ENCODE results near the gene HBG2.

The HBG2 gene

DNA sequence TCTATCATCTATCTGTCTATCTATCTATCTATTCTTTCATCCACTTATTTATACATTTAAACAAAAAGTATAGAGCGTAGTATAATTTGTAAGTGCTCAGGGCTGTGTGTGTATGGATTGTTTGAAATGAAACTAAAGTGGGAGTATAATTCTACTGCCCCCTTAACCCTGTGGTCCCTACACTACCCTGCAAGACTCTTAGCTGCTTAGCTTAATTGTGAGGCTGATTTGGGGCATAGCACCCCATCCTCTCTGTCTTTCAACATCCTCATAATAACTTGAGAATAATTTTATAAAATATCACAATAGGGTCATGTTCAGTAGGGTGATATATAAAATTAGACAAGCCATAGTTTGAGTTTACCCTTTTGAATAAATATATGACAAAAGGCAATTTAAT lies 35.5 kb upstream of the HBG2 start:
- no peak overlapping the region for H3K4me3 ChIP-seq (IDR thresholded peaks at IDR 0.05; ENCODE audit: insufficient read depth, low read depth, low read length)
- TF ChIP-seq, protein P1, sequence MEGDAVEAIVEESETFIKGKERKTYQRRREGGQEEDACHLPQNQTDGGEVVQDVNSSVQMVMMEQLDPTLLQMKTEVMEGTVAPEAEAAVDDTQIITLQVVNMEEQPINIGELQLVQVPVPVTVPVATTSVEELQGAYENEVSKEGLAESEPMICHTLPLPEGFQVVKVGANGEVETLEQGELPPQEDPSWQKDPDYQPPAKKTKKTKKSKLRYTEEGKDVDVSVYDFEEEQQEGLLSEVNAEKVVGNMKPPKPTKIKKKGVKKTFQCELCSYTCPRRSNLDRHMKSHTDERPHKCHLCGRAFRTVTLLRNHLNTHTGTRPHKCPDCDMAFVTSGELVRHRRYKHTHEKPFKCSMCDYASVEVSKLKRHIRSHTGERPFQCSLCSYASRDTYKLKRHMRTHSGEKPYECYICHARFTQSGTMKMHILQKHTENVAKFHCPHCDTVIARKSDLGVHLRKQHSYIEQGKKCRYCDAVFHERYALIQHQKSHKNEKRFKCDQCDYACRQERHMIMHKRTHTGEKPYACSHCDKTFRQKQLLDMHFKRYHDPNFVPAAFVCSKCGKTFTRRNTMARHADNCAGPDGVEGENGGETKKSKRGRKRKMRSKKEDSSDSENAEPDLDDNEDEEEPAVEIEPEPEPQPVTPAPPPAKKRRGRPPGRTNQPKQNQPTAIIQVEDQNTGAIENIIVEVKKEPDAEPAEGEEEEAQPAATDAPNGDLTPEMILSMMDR (conservative IDR thresholded peaks at IDR 0.05; ENCODE audit: low read depth, low read length) = no peak
- H3K79me2 ChIP-seq (ENCODE audit: insufficient read depth, low read depth) = no peaks in the 10 kb centered on the region
- no peak overlapping the region for H3K9ac ChIP-seq
- H3K27me3 ChIP-seq (ENCODE audit: insufficient read depth, low read depth) = no peaks in the 10 kb centered on the region
- no peaks in the 10 kb centered on the region for H3K36me3 ChIP-seq (ENCODE audit: insufficient read depth)
- H3K4me2 ChIP-seq = no peak overlapping the region
- no peaks in the 10 kb centered on the region for H3K4me1 ChIP-seq (ENCODE audit: low read depth, poor library complexity, severe bottlenecking)
- H4K20me1 ChIP-seq (ENCODE audit: insufficient read depth) = no peaks in the 10 kb centered on the region
- H3K27ac ChIP-seq = no peak overlapping the region
- H2AFZ ChIP-seq (ENCODE audit: low read depth) = no peak overlapping the region

DNA sequence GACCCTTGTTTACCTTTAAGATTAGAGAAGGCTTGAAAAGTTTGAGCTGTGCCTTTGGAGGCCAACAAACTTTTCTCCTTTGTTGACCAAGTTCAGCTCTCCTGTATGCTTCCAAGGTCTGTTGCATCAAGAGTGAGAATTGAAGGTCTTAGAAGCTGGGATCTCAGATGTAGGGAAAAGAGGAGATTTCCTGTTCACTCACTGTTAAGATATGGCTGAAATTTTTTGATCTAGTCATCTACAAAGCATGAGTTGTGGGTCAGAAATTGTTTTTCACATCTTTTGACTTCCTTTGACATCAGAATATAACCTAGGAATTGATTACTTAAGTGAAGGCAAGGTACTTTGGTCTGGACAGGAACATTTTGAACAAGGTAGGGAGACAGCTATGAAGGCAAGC lies 35.1 kb upstream of the HBG2 start:
- Histone ChIP-seq H3K4me3 (IDR thresholded peaks at IDR 0.05; ENCODE audit: insufficient read depth, low read depth, low read length) (no peak overlapping the region), H3K4me1 (ENCODE audit: low read depth, poor library complexity, severe bottlenecking) (no peaks in the 10 kb centered on the region), H2AFZ (ENCODE audit: low read depth) (no peak overlapping the region), H3K36me3 (ENCODE audit: insufficient read depth) (no peaks in the 10 kb centered on the region), H3K4me2 (no peak overlapping the region), H4K20me1 (ENCODE audit: insufficient read depth) (no peaks in the 10 kb centered on the region), H3K27me3 (ENCODE audit: insufficient read depth, low read depth) (no peaks in the 10 kb centered on the region), H3K27ac (no peak overlapping the region), H3K9ac (no peak overlapping the region), H3K79me2 (ENCODE audit: insufficient read depth, low read depth) (no peaks in the 10 kb centered on the region)
- TF ChIP-seq, protein P1 (conservative IDR thresholded peaks at IDR 0.05; ENCODE audit: low read depth, low read length) = no peak

DNA sequence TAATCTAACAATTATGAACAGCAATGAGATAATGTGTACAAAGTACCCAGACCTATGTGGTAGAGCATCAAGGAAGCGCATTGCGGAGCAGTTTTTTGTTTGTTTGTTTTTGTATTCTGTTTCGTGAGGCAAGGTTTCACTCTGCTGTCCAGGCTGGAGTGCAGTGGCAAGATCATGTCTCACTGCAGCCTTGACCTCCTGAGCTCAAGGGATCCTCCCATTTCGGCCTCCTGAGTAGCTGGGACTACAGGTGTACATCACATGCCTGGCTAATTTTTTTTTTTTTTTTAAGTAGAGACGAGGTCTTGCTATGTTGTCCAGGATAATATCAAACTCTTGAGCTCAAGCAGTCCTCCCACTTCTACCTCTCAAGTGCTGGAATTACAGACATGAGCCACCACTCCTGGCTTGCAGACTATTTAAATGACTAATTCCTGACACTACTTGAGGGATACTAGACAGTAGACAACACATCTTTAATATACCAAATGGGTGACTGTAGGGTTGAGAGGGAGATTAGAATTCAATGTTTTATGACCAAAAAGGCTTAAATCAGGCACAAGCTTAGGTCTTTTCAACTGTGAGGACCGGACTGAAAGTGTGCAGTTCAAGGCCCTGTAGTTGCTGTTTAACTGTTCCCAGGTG lies 34.4 kb upstream of the HBG2 start:
- Histone ChIP-seq H3K4me2 (no peak overlapping the region), H3K79me2 (ENCODE audit: insufficient read depth, low read depth) (no peaks in the 10 kb centered on the region), H3K27ac (no peak overlapping the region), H2AFZ (ENCODE audit: low read depth) (no peak overlapping the region), H3K9ac (no peak overlapping the region), H3K27me3 (ENCODE audit: insufficient read depth, low read depth) (no peaks in the 10 kb centered on the region), H3K4me3 (IDR thresholded peaks at IDR 0.05; ENCODE audit: insufficient read depth, low read depth, low read length) (no peak overlapping the region), H4K20me1 (ENCODE audit: insufficient read depth) (no peaks in the 10 kb centered on the region), H3K36me3 (ENCODE audit: insufficient read depth) (no peaks in the 10 kb centered on the region), H3K4me1 (ENCODE audit: low read depth, poor library complexity, severe bottlenecking) (no peaks in the 10 kb centered on the region)
- TF ChIP-seq, protein P1 (conservative IDR thresholded peaks at IDR 0.05; ENCODE audit: low read depth, low read length) = no peak

DNA sequence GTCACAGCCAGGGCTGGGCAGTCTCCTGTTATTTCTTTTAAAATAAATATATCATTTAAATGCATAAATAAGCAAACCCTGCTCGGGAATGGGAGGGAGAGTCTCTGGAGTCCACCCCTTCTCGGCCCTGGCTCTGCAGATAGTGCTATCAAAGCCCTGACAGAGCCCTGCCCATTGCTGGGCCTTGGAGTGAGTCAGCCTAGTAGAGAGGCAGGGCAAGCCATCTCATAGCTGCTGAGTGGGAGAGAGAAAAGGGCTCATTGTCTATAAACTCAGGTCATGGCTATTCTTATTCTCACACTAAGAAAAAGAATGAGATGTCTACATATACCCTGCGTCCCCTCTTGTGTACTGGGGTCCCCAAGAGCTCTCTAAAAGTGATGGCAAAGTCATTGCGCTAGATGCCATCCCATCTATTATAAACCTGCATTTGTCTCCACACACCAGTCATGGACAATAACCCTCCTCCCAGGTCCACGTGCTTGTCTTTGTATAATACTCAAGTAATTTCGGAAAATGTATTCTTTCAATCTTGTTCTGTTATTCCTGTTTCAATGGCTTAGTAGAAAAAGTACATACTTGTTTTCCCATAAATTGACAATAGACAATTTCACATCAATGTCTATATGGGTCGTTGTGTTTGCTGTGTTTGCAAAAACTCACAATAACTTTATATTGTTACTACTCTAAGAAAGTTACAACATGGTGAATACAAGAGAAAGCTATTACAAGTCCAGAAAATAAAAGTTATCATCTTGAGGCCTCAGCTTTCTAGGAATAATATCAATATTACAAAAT lies 33.7 kb upstream of the HBG2 start:
- Histone ChIP-seq H3K27ac (no peak overlapping the region), H4K20me1 (ENCODE audit: insufficient read depth) (no peaks in the 10 kb centered on the region), H3K4me1 (ENCODE audit: low read depth, poor library complexity, severe bottlenecking) (no peaks in the 10 kb centered on the region), H3K36me3 (ENCODE audit: insufficient read depth) (no peaks in the 10 kb centered on the region), H3K27me3 (ENCODE audit: insufficient read depth, low read depth) (no peaks in the 10 kb centered on the region), H3K9ac (no peak overlapping the region), H3K4me2 (no peak overlapping the region), H2AFZ (ENCODE audit: low read depth) (no peak overlapping the region), H3K4me3 (IDR thresholded peaks at IDR 0.05; ENCODE audit: insufficient read depth, low read depth, low read length) (no peak overlapping the region), H3K79me2 (ENCODE audit: insufficient read depth, low read depth) (no peaks in the 10 kb centered on the region)
- TF ChIP-seq, protein P1 (conservative IDR thresholded peaks at IDR 0.05; ENCODE audit: low read depth, low read length) = no peak
